Measurements from ENCODE around the gene MYL11.
"Not testable (repeated sequence)": the region's sequence is repeated elsewhere in the genome, so short reads cannot be mapped to it uniquely, and the experiment has no call there.

Gene MYL11

GRCh38 chr16:30374538-30374937, at the start of gene MYL11:
Gene MYL11, plus strand, starts transcription at chr16:30374802. Its CDS starts 56 bp downstream, at chr16:30374858.
- DNase-seq: no peak

- DNase-seq: not testable (repeated sequence)
Observed at GRCh38 chr16:30334473-30334989, 40.1 kb upstream of the MYL11 start.

GRCh38 chr16:30335028-30335597, 39.5 kb upstream of the MYL11 start:
- DNase-seq: peak; percentile 54

- DNase-seq: no peak
Observed at GRCh38 chr16:30335598-30336474, 38.8 kb upstream of the MYL11 start.

GRCh38 chr16:30337964-30338357, 36.6 kb upstream of the MYL11 start:
- DNase-seq: not testable (repeated sequence)

- DNase-seq: not testable (repeated sequence)
Observed at GRCh38 chr16:30338715-30339114, 35.9 kb upstream of the MYL11 start.

GRCh38 chr16:30340621-30341020, 34.0 kb upstream of the MYL11 start:
- DNase-seq: no peak

- DNase-seq: not testable (repeated sequence)
Observed at GRCh38 chr16:30341971-30342370, 32.6 kb upstream of the MYL11 start.

GRCh38 chr16:30342751-30343490, 31.7 kb upstream of the MYL11 start:
- no peak for DNase-seq

GRCh38 chr16:30343491-30343820, 31.1 kb upstream of the MYL11 start:
- not testable (repeated sequence) for DNase-seq

GRCh38 chr16:30346286-30346685, 28.3 kb upstream of the MYL11 start:
- DNase-seq: no peak

GRCh38 chr16:30348113-30348512, 26.5 kb upstream of the MYL11 start:
- no peak for DNase-seq

GRCh38 chr16:30348929-30349328, 25.7 kb upstream of the MYL11 start:
- DNase-seq: no peak

- DNase-seq: peak; percentile 37
Observed at GRCh38 chr16:30349675-30350074, 24.9 kb upstream of the MYL11 start.

GRCh38 chr16:30350134-30350871, 24.3 kb upstream of the MYL11 start:
- no peak for DNase-seq

- no peak for DNase-seq
Observed at GRCh38 chr16:30351001-30351441, 23.6 kb upstream of the MYL11 start.

- no peak for DNase-seq
Observed at GRCh38 chr16:30351586-30352419, 22.8 kb upstream of the MYL11 start.

- no peak for DNase-seq
Observed at GRCh38 chr16:30352488-30353401, 21.9 kb upstream of the MYL11 start.

GRCh38 chr16:30353438-30354129, 21.0 kb upstream of the MYL11 start:
- DNase-seq: no peak
